GM18511 (cell line): ENCODE results near the gene PITX3.
"Not testable (repeated sequence)": the region's sequence is repeated elsewhere in the genome, so short reads cannot be mapped to it uniquely, and the experiment has no call there.

Experiments
- ATAC-seq: cut with Tn5 transposase; IDR thresholded peaks from one replicate; pipeline ENCODE4 v1.9.1; 2021; ENCODE audit warnings: mild to moderate bottlenecking, moderate library complexity; ENCODE audit not compliant: unreplicated experiment

The PITX3 gene

DNA sequence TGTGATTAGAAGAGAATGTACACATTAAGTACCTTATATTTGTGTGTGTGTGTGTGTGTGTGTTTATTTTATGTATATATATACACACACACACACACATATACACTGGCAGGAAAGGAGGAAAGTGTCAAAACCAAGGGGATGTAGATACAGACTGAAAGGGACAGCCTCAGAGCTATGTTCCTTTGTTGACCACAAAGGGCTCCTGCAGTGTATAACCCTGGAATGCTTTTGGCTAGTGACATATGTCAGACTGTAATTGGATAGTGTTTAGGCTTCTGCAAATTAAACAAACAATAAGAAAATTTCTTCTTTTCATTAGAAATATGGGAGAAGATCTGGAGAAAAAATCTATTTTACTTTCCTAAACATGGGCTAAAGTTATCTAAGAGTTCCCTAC, 19.9 kb upstream of the PITX3 start:
- no peak for ATAC-seq

DNA sequence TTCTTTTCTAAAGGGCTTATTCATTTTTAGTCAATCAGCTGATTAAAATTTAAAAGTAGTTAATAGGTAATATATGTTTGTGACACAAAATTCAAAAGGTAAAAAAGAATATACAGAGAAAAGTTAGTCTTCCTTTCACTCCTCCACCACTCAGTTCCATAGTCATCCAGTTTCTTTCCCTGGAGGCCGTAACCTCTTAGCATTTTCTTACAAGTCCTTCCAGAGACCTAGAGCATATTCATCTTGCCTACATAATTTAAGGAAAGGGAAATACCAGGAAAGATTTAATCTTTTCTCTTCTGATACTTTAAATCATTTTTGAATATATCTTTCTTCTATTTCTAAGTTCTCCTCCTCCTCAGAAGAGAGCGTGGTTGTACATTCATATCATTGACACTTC, 14.1 kb upstream of the PITX3 start:
- no peak for ATAC-seq

DNA sequence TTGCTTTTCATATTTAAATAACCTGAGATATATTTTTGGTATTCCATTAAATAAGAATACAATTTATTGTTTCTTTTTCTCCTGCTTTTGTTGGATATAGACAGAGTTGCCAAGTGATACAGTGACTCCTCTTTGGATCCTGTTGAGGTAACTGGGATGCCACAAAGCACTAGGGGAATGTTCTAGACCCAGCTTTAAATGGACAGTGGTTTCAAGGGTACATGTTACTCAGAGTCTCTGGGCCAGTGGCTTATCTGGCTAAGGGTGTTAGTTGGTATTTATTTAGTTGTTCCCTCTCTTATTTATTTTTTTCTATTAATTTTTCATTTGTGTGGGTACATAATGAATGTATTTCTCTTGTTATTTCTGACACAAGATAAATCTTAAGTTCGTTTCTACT, 13.1 kb upstream of the PITX3 start:
- no peak for ATAC-seq

DNA sequence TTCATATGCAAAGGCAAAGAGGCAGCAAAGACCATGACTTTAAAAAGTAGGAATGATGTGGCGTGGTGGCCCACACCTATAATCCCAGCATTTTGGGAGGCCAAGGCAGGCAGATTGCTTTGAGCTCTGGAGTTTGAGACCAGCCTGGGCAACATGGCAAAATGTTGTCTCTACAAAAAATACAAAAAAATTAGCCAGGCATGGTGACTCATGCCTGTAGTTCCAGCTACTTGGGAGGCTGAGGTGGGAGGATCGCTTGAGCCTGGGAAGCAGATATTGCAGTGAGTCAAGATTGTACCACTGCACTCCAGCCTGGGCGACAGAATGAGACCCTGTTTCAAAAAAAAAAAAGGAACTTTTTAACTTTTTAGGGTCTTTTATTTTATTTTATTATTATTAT, 11.2 kb upstream of the PITX3 start:
- ATAC-seq = not testable (repeated sequence)

DNA sequence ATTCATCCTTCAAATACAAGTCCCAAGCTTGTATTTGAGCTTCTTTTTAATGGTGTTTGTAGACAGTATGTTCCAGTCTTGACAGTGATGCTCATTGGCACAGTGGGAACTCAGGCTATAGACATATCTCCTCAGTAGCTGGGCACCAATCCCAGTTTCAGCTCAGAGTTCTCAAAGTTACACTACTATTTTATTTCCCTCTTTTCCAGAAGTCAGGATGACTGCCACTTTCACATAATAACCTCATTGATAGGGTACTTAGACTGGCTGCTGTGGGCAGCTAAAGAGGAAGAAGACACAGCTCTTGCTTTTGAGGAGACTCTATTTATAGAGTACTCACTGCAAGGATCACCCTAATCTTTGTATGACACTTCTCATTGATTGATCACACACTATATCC, 6.4 kb upstream of the PITX3 start:
- no peak for ATAC-seq

DNA sequence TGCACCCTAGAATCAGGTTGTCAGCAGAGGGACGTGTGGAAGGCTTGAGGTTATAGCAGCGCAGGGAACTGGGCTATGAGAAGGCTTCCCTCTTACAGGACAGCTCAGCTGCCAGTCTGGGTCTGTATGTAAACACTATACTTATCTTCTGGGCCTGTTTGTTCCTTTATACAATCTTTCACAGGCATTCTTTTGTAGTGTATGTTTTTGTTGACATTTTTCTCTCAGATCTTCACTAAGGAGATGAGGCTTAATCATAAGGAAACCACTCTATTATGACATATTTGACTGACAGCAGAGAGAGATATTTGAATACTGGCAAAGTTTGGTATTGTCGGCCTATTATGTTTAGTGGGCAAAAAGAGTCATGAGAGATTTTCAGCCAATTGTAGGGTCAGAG, 4.9 kb upstream of the PITX3 start:
- ATAC-seq = no peak

DNA sequence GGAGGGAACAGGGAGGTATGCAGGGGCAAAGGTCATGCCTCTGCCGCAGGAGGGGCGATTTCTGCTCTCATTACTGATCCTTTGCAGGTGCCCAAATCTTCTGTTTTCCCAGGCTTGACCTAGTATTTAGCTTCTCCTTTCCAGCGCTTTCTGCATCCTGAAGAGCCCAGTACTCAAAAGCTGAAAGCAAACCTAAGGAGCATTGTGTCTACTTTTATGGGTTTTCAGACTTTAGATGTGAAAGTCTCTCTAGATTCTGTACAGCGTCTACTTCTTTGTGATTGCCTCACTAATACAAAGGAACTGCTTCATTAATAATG, 4.6 kb upstream of the PITX3 start:
- no peak for ATAC-seq

DNA sequence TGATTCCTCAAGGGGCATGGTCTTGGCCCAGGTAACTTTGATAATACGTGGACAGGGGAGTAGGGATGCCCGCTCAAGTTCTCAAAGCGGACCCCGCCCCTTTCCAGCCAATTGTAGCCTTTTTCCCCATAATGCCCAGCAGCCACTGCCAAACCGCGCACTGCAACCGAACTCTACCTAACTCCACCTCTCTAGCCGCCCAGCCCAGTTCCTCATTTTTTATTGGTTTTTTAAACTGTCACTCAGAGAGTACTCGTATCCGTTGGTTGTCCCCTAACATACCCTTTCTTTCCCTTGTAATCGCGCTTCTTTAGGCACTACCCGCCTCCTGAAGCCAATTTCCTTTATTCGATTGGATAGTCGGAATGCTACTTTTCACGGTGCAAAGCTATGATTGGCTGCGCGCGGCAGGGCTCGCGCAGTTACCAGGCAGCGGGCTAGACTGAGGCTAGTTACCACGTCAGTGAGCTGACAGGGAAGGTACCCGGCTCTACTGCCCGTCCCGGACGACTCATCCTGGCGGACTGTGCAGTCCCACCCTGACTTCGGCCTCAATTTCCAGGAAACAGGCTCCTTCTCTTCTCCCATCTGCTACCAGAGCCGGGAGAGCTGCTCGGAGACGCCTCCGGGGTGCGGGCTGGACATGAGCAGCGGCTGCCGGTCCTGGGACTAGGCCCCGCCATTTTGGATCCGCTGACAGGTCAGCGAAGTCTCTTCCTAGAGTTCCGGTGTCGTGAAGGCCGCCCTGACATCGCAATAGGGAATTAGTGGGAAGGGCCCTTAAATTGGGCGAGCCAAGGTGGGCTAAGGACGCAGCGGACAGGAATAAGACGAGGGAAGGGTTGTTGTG, 4.0 kb upstream of the PITX3 start, which contains the start of gene GBF1:
Gene GBF1, plus strand, starts transcription at position 451 of the 850 bp plus-strand sequence. CDS start 13,407 bp downstream, outside the sequence.
- ATAC-seq = peak; percentile 95

DNA sequence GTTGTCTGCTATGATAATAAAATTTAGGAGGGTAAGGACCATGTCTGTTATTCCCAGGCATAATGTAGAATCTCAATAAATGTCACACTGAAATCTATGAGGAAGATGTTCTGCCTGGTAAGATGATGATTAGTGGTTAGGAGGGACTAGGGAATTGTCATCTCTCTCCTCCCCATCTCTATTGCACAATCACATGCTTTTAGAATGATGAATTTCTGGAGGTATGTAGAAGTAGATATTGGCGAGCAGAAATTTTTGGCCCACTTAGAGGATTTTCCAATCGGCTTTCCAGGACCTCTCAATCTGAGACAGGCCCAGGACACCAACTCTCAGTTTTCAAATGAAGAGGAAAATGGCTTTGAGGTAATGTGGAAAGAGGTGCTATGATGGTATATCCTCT, 2.0 kb upstream of the PITX3 start:
- ATAC-seq = no peak

DNA sequence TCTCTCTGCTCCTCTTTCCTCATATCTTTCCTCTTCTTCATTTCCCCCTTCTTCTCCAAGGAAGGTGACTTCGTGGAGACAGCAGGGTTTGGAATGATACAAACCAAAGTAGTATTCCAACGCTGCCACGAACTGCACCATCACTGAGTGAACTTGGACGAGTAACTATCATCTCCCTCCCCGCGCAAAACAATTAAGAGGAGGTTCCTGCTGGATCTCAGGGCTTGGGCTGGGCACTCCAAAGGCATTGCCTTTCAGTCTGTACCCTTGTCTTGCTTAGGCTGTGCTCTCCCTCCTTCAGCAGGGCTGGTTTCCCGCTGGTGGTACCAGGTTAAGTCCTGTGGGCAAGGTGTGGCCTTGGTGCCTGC, 790 bp upstream of the PITX3 start:
- ATAC-seq = no peak

DNA sequence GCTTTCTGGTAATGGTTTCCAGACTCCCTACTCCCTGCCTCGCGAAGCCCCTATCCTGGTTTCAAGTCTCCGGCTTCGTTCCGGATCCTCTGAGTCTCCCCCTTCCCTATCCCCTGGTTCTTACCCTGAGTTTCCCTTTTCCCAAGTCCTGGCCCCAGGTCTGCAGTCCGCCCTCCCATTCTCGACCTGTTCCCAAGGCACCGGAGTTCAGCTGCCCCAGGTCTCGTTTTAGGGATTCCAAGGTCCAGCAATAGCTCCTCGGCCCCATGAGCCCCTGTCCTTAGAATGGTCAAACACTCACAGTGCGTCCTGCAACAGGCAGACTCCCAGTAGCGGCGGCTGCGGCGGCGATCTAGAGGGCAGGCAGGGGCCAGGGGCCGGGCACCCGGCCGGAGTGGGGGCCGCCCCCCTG, 274 bp downstream of the PITX3 start:
- no peak for ATAC-seq

DNA sequence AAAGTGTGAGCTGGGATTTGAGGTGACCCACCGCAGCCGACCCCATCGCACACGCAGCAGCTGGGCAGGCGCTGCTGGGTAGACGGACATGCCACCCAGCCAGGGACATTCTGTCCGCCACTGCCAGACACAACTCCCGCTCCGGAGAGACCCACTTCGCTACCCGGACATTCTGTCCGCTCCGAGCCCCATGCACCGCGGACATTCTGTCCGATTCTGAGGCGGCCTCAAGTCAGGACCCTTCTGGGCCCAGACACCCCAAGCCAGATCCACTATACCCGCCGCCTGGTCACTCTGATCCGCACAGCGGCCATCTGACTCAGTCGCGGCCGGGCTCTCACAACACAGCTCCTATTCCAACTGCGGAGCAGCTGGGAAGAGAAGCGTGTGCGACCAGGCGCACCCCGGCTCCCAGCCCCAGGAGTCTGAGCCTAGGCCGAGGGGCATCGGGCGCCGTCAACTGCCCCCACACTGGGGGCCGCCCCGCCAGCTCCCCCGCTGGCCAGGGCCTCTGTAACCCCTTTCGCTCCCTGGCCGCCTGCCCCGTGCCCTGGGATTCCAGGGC, 763 bp downstream of the PITX3 start:
- ATAC-seq = no peak

DNA sequence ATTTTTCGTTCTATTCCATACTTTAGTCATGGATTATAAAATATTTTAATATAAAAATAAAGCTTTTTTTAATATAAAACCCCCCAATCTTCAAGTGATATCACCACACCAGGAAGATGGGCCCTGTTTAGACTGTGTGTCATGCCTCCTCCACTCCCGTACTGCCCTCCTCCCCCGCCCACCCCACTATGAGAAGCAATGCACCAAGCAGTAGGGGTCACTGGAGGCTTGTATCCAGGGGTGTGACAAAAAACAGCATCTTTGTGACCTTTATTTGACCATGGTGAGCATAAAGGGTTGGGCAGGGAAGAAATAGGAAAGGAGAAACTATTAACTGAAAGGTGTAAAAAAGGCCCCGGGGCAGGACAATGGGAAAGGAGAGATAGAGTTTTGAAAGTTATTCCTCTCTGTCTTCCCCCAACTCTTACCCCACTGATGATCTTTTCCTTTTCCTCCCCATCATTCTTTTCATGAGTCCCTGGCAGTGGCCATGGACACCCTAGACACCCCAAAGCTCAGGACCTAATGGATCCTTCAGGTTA, 3.5 kb downstream of the PITX3 start:
- ATAC-seq = no peak

DNA sequence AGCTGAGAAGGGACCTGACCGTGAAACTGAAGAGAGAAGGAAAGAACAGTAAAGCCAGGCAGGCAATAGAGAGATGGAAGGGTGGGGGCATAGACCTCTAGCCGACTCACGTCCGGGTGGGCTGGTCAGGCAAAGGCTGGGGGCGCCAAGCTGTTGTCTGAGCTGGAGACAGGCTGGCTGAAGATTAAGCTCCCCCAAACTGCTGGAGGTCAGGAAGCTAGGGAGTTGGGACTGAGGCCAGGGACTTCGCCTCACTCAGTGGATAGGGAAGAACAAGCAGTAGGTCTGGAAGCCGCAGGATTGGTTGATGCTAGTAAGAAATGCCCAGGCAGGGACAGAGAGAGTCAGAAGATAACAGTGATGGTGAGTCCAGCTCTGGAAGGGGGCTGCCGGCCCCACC, 5.3 kb downstream of the PITX3 start:
- ATAC-seq = no peak

DNA sequence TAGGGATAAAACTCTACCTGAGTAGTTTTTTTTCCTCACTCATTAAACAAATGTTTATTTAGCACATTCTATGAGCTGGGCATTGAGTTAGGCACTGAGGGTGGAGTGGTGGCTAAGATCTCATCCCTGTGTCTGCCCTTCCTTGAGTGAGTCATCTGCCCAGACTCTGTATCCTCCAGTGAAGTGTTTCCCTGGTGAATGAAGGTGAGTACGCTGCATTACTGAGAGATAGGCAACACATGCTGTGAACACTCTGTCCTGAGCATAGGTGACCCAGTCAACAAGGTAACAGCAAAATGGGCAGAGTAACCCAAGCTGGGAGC, 5.8 kb downstream of the PITX3 start:
- no peak for ATAC-seq

DNA sequence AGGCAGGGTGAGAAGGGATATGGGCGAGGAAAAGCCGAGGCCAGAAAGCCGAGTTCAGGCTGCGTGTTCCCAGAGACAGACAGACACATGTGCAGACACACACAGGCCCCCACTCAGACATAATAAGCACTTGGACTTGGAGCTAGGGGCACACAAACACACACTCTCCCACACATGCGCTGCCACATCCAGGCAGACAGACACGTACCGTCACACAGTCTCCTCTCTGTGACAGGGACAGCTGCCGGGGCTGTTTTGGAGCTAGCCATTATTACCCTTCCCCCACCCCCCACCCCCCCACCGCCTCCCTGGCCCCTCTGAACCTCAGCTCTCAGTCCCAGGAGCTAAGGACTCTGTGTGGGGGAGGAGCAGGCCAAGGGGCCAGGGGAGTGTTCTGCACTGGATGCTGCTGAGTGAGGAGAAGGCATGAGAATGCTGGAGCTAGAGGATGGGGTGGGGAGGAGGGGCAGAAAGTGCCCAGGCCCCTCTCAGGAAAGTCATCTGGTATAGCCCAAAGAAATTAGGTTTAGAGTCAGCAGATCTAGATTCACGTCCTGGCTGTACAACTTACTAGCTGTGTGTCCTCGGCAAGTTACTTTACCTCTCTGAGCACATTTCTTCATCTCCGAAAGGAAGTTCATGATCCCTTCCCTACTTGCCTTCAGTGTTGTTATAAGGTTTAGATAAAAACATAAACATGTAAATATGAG, 6.3 kb downstream of the PITX3 start:
- no peak for ATAC-seq

DNA sequence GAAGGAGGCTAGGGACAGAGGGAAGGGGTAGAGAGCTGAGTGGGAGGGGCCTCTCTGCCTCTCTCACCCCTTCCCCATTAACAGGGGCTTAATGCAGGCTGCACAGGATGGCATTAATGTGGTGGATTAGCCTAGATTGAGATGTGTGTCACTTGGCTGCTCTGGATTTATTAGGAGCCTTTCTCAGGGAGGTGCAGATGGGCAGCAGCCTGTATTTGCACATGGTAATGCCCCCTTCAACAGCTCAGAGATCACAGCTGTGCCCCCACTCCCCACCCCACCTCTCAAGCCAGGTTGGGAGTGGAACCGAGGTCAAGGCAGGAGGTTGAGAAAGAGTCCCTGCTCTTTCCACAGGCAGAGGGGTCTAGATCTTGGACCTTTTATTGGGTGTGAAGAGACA, 7.3 kb downstream of the PITX3 start:
- ATAC-seq = no peak

DNA sequence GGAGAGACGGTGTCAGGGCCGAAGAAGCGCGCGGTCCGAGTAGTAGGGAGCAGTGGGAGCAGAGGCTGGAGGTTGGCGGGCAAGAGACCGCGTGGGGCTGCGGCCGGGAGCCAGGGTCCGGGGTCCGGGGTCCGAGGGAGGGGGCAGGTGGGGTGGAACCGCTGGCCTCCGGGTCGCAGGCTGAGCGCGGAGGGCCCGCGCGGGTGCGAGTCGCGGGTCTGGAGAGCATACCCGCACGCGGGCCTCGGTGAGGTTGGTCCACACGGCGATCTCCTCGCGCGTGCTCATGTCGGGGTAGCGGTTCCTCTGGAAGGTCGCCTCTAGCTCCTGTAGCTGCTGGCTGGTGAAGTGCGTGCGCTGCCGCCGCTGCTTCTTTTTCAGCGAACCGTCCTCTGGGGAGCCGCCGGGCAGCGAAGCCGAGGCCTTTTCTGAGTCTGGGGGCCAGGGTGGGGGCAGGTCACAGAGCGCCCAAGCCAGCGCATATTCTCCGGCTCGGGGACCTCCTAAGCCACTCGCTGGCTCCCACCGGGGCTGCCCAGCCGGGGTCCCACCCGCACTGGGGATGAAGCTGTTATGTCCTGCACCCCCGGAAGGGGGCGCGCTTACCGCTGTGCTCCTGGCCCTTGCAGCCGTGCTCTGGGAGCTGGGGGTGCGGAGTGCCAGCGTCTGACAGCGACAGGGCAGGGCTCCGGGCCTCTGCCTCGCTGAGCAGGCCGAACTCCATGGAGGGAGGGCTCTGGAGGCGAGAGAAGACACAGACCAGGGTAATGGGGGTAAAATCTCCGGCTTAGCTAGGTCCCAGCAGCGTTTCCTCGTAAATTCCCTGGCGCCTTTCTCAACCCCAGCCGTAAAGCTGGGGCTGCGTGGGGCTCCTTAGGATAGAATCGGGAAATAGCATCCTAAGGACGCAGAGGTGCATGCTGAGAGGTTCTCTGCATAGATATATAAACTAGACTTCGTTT, 9.7 kb downstream of the PITX3 start:
- no peak for ATAC-seq

DNA sequence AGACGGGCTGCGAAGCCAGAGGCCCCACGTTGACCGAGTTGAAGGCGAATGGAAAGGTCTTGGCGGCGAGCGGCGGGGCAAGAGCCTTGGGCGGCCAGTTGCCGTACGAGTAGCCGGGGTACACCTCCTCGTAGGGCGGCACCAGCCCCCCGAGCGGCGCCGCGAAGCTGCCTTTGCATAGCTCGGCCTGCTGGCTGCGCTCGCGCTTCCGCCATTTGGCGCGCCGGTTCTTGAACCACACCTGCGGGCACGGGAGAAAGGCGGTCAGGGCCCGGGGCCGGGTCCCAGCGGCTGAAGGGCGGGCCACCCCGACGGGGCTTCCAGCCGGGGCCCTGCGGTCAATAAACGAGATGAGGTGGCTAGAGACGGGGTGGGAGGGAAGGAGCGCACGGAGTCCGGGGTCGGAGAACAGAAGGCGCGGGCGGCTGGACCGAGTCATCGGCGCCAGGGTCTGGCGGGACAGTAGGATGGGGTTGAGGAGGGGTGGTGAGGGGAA, 10.4 kb downstream of the PITX3 start:
- no peak for ATAC-seq

DNA sequence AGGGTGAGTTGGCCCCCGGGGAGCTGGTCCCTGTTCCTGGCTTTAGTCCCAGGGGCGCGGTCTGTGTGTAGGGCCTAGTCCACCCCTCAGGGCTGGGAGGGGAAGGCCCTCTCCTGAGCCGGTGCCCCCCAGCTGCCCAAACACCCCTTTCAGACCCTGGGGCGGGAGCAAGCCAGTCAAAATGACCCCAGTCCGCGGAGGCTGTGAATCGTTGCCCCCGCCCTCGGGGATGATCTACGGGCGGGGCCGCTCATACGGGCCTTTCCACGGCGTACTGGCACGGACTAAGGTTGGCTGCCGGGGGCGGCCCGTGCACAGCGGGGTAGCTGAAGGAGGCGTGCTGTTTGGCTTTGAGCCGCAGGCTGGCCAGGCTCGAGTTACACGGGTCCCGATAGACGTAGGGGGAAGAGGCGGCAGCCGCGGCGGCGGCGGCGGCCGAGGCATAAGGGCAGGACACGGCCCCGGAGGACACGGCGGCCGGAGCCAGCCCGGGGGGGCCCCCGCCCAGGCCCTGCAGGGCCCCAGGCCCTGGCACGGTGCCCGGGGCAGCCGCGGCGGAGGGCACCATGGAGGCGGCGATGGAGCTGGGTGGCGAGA, 10.9 kb downstream of the PITX3 start:
- ATAC-seq = no peak
